GM12873 (cell line): ENCODE data around the gene DENND1A.

ENCODE experiments used
- CTCF ChIP-seq: IDR thresholded peaks from 2 replicates; pipeline ENCODE4 v1.5.1; 2012; ENCODE audit warnings: low read depth, mild to moderate bottlenecking, moderate library complexity, low read length, control low read depth; ENCODE audit not compliant: insufficient read depth; ENCODE audit errors: missing control alignments

The DENND1A gene

GRCh38 chr9:123876750-123877149 is 53.2 kb downstream of the DENND1A start:
- no peak for TF ChIP-seq CTCF

GRCh38 chr9:123872710-123873109 is 57.2 kb downstream of the DENND1A start:
- TF ChIP-seq CTCF: no peak

DNA sequence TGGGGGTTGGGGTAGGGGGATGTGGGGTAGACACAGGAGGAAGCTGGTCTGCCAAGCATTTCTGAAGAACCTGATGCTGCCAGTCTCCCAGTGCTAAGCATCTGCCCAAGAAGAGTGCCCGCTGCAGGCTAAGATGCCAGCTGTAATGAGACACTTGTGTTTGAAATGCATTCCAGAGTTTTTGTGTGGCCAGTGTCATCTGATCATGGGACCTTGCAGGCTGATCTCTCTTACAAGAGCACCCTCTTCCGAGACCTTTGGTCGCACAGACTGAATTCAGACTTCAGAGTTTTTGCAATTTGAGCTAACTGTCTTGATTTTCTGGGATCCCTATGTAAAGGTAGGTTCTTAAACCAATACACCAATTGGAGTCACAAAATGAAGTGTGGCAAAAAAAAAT is 58.1 kb downstream of the DENND1A start:
- TF ChIP-seq CTCF: no peak

GRCh38 chr9:123868002-123868401 is 61.9 kb downstream of the DENND1A start:
- TF ChIP-seq CTCF: no peak

- TF ChIP-seq CTCF: no peak
Observed at GRCh38 chr9:123867034-123867433, 62.9 kb downstream of the DENND1A start.

GRCh38 chr9:123866497-123866896 is 63.4 kb downstream of the DENND1A start:
- TF ChIP-seq CTCF: no peak

GRCh38 chr9:123865226-123866000 is 64.5 kb downstream of the DENND1A start:
- TF ChIP-seq CTCF: no peak

GRCh38 chr9:123864251-123864650 is 65.7 kb downstream of the DENND1A start:
- TF ChIP-seq CTCF: no peak
